Measurements from ENCODE around the gene AQR.

DNA sequence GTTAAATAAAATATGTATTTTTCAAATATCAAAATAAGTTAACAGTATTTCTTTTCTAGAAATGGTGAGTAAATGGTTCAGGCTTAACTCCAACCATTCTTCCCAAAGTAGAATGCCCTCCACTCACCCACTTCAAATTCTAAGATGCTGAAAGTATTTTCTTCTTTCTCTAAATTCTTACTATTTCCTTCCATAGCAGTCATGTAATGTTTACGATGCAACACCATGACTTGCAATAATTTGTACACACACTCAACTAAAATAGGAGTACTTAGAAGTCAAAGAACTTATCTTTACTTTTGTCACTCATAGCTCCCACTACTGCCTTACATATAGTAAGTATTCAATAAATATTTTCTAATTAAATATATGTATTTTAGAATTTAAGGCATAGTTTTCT lies 65.0 kb downstream of the AQR start:
- TF ChIP-seq CTCF (IDR thresholded peaks at IDR 0.05) (no peak), POLR2A (IDR thresholded peaks at IDR 0.05) (no peak)
